ENCODE results near the gene LIN54. TPM values are rescaled to one million over a fixed set of nuclear protein-coding genes. Genes with fewer than 3 reads are reported as not detected.
"Not testable (repeated sequence)": the region's sequence is repeated elsewhere in the genome, so short reads cannot be mapped to it uniquely, and the experiment has no call there.

Gene LIN54
- total RNA-seq: 12.2 to 13.3 TPM (median 12.3 TPM) in 3 replicates
- long read RNA-seq, full-length matches to known transcripts: 3 of 8 reads
- long read RNA-seq, partial matches to known transcripts: 1 of 8 reads
- long read RNA-seq, other reads (novel, unspliced or antisense): 4 of 8 reads

- peak within 1 kb of the TSS; percentile 96 for H3K27ac Mint-ChIP-seq (ENCODE audit: unreplicated experiment)
- no peaks in the 10 kb centered on the region for H3K27me3 Mint-ChIP-seq (ENCODE audit: low read depth)
- no peak for DNase-seq (ENCODE audit: low spot score)
- H3K9me3 Mint-ChIP-seq (ENCODE audit: low read depth): no peaks in the 10 kb centered on the region
- H3K4me3 Mint-ChIP-seq (ENCODE audit: unreplicated experiment): peak within 1 kb of the TSS; percentile 84
- peaks cover 41% of the 10 kb centered on the region for H3K4me1 Mint-ChIP-seq (ENCODE audit: low read depth)
- H3K36me3 Mint-ChIP-seq (ENCODE audit: low read depth): no peaks in the 10 kb centered on the region
- peak; percentile 30 for TF ChIP-seq CTCF (IDR thresholded peaks at IDR 0.05)
Measured at GRCh38 chr4:83010522-83011318, at the start of gene LIN54. LIN54 (minus strand) TSS chr4:83010823; CDS start chr4:82984844, 25,979 bp downstream.

DNA sequence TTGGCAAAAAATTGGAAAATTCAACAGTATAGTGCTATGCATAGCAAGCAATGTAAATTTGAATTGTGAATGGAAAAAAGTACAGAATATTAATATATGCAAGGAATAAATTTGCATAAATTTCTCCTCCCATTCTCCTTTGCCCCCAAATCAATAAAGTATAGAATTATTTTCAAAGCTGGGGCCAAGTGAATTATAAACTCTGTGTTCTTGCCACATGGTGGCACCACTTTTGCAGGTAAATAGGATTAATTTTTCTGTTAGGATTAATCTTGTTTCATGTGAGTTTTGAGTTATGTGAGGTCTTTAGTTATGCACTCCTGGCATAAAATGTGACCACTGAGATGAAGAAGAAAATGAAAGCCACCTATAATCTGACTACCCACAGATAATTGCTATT, 44.3 kb upstream of the LIN54 start:
- no peaks in the 10 kb centered on the region for H3K9me3 Mint-ChIP-seq (ENCODE audit: low read depth)
- H3K4me1 Mint-ChIP-seq (ENCODE audit: low read depth): no peaks in the 10 kb centered on the region
- no peaks in the 10 kb centered on the region for H3K27me3 Mint-ChIP-seq (ENCODE audit: low read depth)
- H3K4me3 Mint-ChIP-seq (ENCODE audit: unreplicated experiment): no peak overlapping the region
- no peak for DNase-seq (ENCODE audit: low spot score)
- H3K27ac Mint-ChIP-seq (ENCODE audit: unreplicated experiment): no peak overlapping the region
- TF ChIP-seq CTCF (IDR thresholded peaks at IDR 0.05): peak; percentile 80
- H3K36me3 Mint-ChIP-seq (ENCODE audit: low read depth): peaks cover 22% of the 10 kb centered on the region

DNA sequence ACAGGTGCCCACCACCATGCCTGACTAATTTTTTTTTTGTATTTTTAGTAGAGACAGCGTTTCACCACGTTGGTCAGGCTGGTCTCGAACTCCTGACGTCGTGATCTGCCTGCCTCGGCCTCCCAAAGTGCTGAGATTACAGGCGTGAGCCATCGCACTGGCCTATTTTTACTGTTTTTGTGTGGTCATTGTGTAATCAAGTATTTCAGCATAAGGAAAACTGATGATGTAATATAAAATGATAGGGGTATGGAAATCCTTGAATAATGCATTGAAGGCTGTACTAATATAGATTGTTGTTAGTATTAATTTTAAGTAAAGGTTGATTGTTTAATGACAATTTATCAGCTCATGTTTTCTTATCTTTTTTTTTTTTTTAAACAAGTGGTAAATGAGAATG, 38.2 kb upstream of the LIN54 start:
- H3K4me3 Mint-ChIP-seq (ENCODE audit: unreplicated experiment); DNase-seq (ENCODE audit: low spot score); H3K4me1 Mint-ChIP-seq (ENCODE audit: low read depth); H3K27me3 Mint-ChIP-seq (ENCODE audit: low read depth); H3K27ac Mint-ChIP-seq (ENCODE audit: unreplicated experiment); H3K9me3 Mint-ChIP-seq (ENCODE audit: low read depth): not testable (repeated sequence)
- peaks cover 16% of the 10 kb centered on the region for H3K36me3 Mint-ChIP-seq (ENCODE audit: low read depth)

- DNase-seq (ENCODE audit: low spot score): no peak
- no peaks in the 10 kb centered on the region for H3K27me3 Mint-ChIP-seq (ENCODE audit: low read depth)
- H3K36me3 Mint-ChIP-seq (ENCODE audit: low read depth): peaks cover 12% of the 10 kb centered on the region
- H3K4me3 Mint-ChIP-seq (ENCODE audit: unreplicated experiment): no peak overlapping the region
- H3K27ac Mint-ChIP-seq (ENCODE audit: unreplicated experiment): no peak overlapping the region
- no peak for TF ChIP-seq CTCF (IDR thresholded peaks at IDR 0.05)
- no peaks in the 10 kb centered on the region for H3K9me3 Mint-ChIP-seq (ENCODE audit: low read depth)
- H3K4me1 Mint-ChIP-seq (ENCODE audit: low read depth): peaks cover 3% of the 10 kb centered on the region
Measured at GRCh38 chr4:83046693-83047473, 36.3 kb upstream of the LIN54 start.

GRCh38 chr4:83043801-83044407, 33.3 kb upstream of the LIN54 start:
- no peak for TF ChIP-seq CTCF (IDR thresholded peaks at IDR 0.05)
- peaks cover 3% of the 10 kb centered on the region for H3K4me1 Mint-ChIP-seq (ENCODE audit: low read depth)
- no peak overlapping the region for H3K27ac Mint-ChIP-seq (ENCODE audit: unreplicated experiment)
- DNase-seq (ENCODE audit: low spot score): no peak
- H3K27me3 Mint-ChIP-seq (ENCODE audit: low read depth): no peaks in the 10 kb centered on the region
- no peak overlapping the region for H3K4me3 Mint-ChIP-seq (ENCODE audit: unreplicated experiment)
- no peaks in the 10 kb centered on the region for H3K36me3 Mint-ChIP-seq (ENCODE audit: low read depth)
- no peaks in the 10 kb centered on the region for H3K9me3 Mint-ChIP-seq (ENCODE audit: low read depth)

- H3K4me1 Mint-ChIP-seq (ENCODE audit: low read depth); H3K27ac Mint-ChIP-seq (ENCODE audit: unreplicated experiment); H3K27me3 Mint-ChIP-seq (ENCODE audit: low read depth); H3K4me3 Mint-ChIP-seq (ENCODE audit: unreplicated experiment); DNase-seq (ENCODE audit: low spot score); H3K9me3 Mint-ChIP-seq (ENCODE audit: low read depth); H3K36me3 Mint-ChIP-seq (ENCODE audit: low read depth): not testable (repeated sequence)
Measured at GRCh38 chr4:83043157-83043556, 32.5 kb upstream of the LIN54 start.
